Kidney (tissue), 14 donors: ENCODE measurements around the gene ZNF467. TPM values are rescaled to one million over a fixed set of nuclear protein-coding genes. Genes with fewer than 3 reads are reported as not detected.

Source experiments
- DNase-seq, 5 donors: peaks; one replicate each; pipeline ENCODE4 v3.0.0-alpha.2; 2013 to 2020
- FAIRE-seq: peaks from 2 replicates; lab custom pipeline; 2012; peaks lifted over from hg19 to GRCh38; lab: Jason Lieb, UNC
- H3K27ac ChIP-seq, 2 donors: one replicate each; pipeline ENCODE4 v1.7.0; 2013; ENCODE audit warnings: low read depth in 2 of 2, low read length in 2 of 2, inconsistent platforms in 1 of 2
- H3K27me3 ChIP-seq: one replicate; pipeline ENCODE4 v1.7.1; 2013; ENCODE audit warnings: low read length, inconsistent platforms; ENCODE audit not compliant: control insufficient read depth, insufficient read depth
- H3K36me3 ChIP-seq, 3 donors: one replicate each; pipeline versions ENCODE4 v1.7.0 to v1.7.1; 2013; ENCODE audit warnings: low read length in 3 of 3, control low read depth in 1 of 3, inconsistent platforms in 1 of 3; ENCODE audit not compliant: insufficient read depth in 3 of 3, control insufficient read depth in 2 of 3
- H3K4me1 ChIP-seq, 3 donors: one replicate each; pipeline versions ENCODE4 v1.7.0 to v1.7.1; 2013; ENCODE audit warnings: low read length in 3 of 3, inconsistent platforms in 1 of 3, low read depth in 1 of 3; ENCODE audit not compliant: control insufficient read depth in 2 of 3, insufficient read depth in 2 of 3
- H3K4me3 ChIP-seq, 3 donors: one replicate each; pipeline versions ENCODE4 v1.7.0 to v1.8.1; 2013; ENCODE audit warnings: low read length in 3 of 3, control low read depth in 1 of 3, inconsistent platforms in 1 of 3
- H3K9ac ChIP-seq, 3 donors: one replicate each; pipeline versions ENCODE4 v1.7.0 to v1.7.1; 2013; ENCODE audit warnings: low read length in 3 of 3, control low read depth in 1 of 3, inconsistent platforms in 1 of 3
- H3K9me3 ChIP-seq, 3 donors: one replicate each; pipeline versions ENCODE4 v1.7.0 to v1.7.1; 2013; ENCODE audit warnings: low read length in 3 of 3, control low read depth in 1 of 3, inconsistent platforms in 1 of 3; ENCODE audit not compliant: control insufficient read depth in 2 of 3, insufficient read depth in 1 of 3
- intact Hi-C: fragments of 100-400 bp; cut with DNase I; formaldehyde crosslinking; loops from one replicate; pipeline ENCODE4 v1.11.1; 2022
- polyA plus RNA-seq: library from polyadenylated mRNA; stranded (reverse); fragments of 350-450 nt; fragmentation: Illumina TruSeq; extraction: RNeasy Lipid Tissue Mini Kit (QIAGEN cat#74804); gene quantifications from one replicate; pipeline ENCODE4 v1.2.3, GENCODE V29; 2014; ENCODE audit warnings: low read depth, low replicate concordance; ENCODE audit not compliant: insufficient read depth
- total RNA-seq: library from RNA; stranded (reverse); fragmentation: NEBNext Ultra II Directional; extraction: Animal tissue kit (Norgen Biotek cat#: 25700); gene quantifications from one replicate; pipeline ENCODE4 v1.2.1, GENCODE V29; 2021
- TF ChIP-seq, protein P1 (sequence below): IDR thresholded peaks from 3 replicates; pipeline ENCODE4 v1.5.1; 2012; ENCODE audit warnings: mild to moderate bottlenecking, moderate library complexity, borderline replicate concordance; ENCODE audit not compliant: insufficient read depth; ENCODE audit errors: extremely low read depth
- donor health status: control.
- donor health status: control.
- donor health status: control.
- donor health status: control.
- donor health status: control.
- donor health status: DM: yes; HTN: yes; CAD: no.
- donor health status: Normal renal cell carcinoma (clear cell type).

ZNF467 gene
- total and polyA plus RNA-seq, 2 donors from 2014 or later: 15.0 to 24.5 TPM

DNA sequence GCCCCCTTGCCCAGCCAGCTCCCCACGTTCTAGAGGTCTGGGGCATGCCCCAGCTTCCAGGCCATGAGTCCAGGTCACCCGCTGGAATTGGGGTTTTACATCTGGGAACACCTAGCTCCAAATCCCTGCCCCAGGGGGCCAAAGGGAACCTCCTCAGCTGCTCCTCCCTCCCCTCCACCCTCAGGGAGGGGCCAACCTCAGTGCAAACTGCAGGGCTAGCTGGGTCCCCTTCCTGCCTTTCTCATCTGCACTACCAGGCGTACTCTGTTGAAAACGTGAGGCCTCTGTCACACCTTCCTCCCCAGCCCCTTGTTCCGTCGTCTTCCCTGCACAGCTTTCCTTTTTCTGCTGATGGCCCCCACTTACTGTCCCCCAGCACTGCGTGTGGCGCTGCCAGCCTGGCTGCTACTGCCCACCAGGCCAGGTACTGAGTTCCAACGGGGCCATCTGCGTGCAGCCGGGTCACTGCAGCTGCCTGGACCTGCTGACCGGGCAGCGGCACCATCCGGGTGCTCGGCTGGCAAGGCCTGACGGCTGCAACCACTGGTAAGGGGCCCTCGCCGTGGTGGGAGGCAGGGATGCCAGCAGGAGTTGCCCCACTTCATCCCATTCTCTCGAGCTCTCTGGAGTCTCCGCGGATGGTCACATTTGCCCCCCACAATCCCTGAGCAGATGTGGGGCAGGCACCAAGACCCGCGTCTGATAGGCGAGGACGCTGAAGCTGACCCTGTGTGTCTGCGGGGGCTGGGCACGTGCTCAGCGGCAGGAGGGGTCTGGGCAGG is 40.1 kb upstream of the ZNF467 start:
- Histone ChIP-seq H3K9me3 (no peaks in the 10 kb centered on the region), H3K4me1 (no peaks in the 10 kb centered on the region), H3K27me3 (no peaks in the 10 kb centered on the region), H3K36me3 (no peaks in the 10 kb centered on the region), H3K27ac (no peak overlapping the region), H3K4me3 (no peak overlapping the region), H3K9ac (no peak overlapping the region)
- DNase-seq (no peak), FAIRE-seq (no peak)
- TF ChIP-seq, protein P1, sequence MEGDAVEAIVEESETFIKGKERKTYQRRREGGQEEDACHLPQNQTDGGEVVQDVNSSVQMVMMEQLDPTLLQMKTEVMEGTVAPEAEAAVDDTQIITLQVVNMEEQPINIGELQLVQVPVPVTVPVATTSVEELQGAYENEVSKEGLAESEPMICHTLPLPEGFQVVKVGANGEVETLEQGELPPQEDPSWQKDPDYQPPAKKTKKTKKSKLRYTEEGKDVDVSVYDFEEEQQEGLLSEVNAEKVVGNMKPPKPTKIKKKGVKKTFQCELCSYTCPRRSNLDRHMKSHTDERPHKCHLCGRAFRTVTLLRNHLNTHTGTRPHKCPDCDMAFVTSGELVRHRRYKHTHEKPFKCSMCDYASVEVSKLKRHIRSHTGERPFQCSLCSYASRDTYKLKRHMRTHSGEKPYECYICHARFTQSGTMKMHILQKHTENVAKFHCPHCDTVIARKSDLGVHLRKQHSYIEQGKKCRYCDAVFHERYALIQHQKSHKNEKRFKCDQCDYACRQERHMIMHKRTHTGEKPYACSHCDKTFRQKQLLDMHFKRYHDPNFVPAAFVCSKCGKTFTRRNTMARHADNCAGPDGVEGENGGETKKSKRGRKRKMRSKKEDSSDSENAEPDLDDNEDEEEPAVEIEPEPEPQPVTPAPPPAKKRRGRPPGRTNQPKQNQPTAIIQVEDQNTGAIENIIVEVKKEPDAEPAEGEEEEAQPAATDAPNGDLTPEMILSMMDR: no peak
- intact Hi-C loops: no loop called here

DNA sequence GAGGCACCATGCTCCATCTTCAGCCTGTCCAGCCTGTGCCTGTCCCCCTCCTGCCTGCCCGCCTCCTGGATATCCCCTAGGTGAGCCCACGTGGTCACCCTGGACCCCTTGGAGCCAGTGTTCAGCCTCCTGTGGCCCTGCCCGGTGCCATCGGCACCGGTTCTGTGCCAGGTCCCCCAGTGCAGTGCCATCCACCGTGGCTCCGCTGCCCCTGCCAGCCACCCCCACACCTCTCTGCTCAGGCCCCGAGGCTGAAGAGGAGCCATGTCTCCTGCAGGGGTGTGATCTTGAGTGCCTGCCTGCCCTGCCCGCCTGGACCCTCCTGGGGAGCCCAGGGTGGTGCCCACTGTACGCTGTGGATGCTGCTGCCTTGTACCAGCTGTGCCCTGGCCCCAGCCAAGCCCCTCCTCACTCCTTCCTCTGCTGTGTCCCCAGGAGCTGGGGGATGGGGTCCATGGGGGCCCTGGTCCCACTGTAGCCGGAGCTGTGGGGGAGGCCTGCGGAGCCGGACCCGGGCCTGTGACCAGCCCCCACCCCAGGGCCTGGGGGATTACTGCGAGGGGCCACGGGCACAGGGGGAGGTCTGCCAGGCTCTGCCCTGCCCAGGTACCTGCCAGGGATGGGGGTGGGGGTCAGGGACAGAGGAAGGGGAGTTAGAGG is 38.6 kb upstream of the ZNF467 start:
- Histone ChIP-seq H3K36me3 (no peaks in the 10 kb centered on the region), H3K9ac (no peak overlapping the region), H3K4me3 (no peak overlapping the region), H3K27me3 (no peaks in the 10 kb centered on the region), H3K27ac (no peak overlapping the region), H3K9me3 (no peaks in the 10 kb centered on the region), H3K4me1 (no peaks in the 10 kb centered on the region)
- intact Hi-C loops: no loop called here
- TF ChIP-seq, protein P1: no peak
- no peak for DNase-seq
- FAIRE-seq: no peak

DNA sequence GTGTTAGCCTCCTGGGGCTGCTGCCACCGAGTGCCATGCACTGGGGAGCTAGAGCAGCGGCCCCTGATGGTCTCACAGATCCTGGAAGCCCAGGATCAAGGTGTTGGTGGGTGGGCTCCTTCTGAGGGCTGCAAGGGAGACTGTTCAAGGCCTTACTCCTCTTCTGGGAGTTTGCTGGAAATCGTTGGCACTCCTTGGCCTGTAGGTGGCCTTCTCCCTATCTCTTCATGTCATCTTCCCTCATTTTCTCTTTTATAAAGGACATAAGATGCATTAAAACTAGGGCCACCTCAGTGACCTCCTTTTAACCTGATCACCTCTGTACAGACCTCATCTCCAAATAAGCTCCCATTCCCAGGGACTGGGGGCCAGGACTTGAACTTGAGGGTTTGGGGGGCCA is 37.8 kb upstream of the ZNF467 start:
- no peaks in the 10 kb centered on the region for H3K9me3 ChIP-seq
- TF ChIP-seq, protein P1: no peak
- H3K36me3 ChIP-seq: no peaks in the 10 kb centered on the region
- DNase-seq: no peak
- H3K9ac ChIP-seq: no peak overlapping the region
- H3K27me3 ChIP-seq: no peaks in the 10 kb centered on the region
- H3K4me3 ChIP-seq: no peak overlapping the region
- no peak for FAIRE-seq
- intact Hi-C loops: no loop called here
- no peak overlapping the region for H3K27ac ChIP-seq
- H3K4me1 ChIP-seq: no peaks in the 10 kb centered on the region
